Calu3 (cell line): ENCODE data around the gene MYO1G. TPM values are rescaled to one million over a fixed set of nuclear protein-coding genes. Genes with fewer than 3 reads are reported as not detected.

Experiments
- BruUV-seq: library from RNA; stranded (reverse); fragments of 400-500 nt; replicated peaks from 2 replicates; lab custom pipeline; 2021; lab: Mats Ljungman, UMichigan
- CTCF ChIA-PET: fragments of 300-600 bp; sonication (Branson Sonifier 250); formaldehyde crosslinking; loops from one replicate; lab custom pipeline; 2022; ENCODE audit warnings: antibody characterized with exemption; lab: Charles Lee
- DNase-seq: peaks from one replicate; pipeline ENCODE4 v3.0.0; 2022
- H3K27ac Mint-ChIP-seq: one replicate; pipeline ENCODE4 v1.8.0; 2022; ENCODE audit warnings: mixed read lengths; ENCODE audit not compliant: unreplicated experiment
- H3K27me3 Mint-ChIP-seq: one replicate; pipeline ENCODE4 v1.8.0; 2022; ENCODE audit warnings: mixed read lengths; ENCODE audit not compliant: unreplicated experiment
- H3K36me3 Mint-ChIP-seq: one replicate; pipeline ENCODE4 v1.8.0; 2022; ENCODE audit warnings: mild to moderate bottlenecking, moderate library complexity, mixed read lengths; ENCODE audit not compliant: insufficient read depth, unreplicated experiment
- H3K4me1 Mint-ChIP-seq: one replicate; pipeline ENCODE4 v1.8.0; 2022; ENCODE audit warnings: mild to moderate bottlenecking, low read depth, mixed read lengths; ENCODE audit not compliant: unreplicated experiment
- H3K4me3 Mint-ChIP-seq: one replicate; pipeline ENCODE4 v1.8.0; 2022; ENCODE audit warnings: mild to moderate bottlenecking, low read depth, moderate library complexity, mixed read lengths; ENCODE audit not compliant: unreplicated experiment
- H3K9me3 Mint-ChIP-seq: one replicate; pipeline ENCODE4 v1.8.0; 2022; ENCODE audit warnings: low read depth, mixed read lengths; ENCODE audit not compliant: unreplicated experiment
- CTCF ChIP-seq: fragments of 200-600 bp; IDR thresholded peaks from one replicate; pipeline ENCODE4 v1.8.0; 2022; ENCODE audit warnings: antibody characterized with exemption; ENCODE audit not compliant: unreplicated experiment
- intact Hi-C: fragments of 100-400 bp; cut with micrococcal nuclease; formaldehyde crosslinking; loops from one replicate; pipeline ENCODE4 v1.10.0; 2022; ENCODE audit not compliant: unreplicated experiment
- total RNA-seq: library from RNA; stranded (reverse); gene quantifications from 2 replicates; pipeline ENCODE4 v1.2.3, GENCODE V29; 2022

The MYO1G gene
- total RNA-seq, 1 experiment from 2014 or later = 0.33 TPM

- no TSS peak for BruUV-seq
- H3K27me3 Mint-ChIP-seq = no peaks in the 10 kb centered on the region
- DNase-seq = no peak
- H3K9me3 Mint-ChIP-seq = peaks cover 2% of the 10 kb centered on the region
- intact Hi-C loops = no loop called here
- no peak overlapping the region for H3K4me3 Mint-ChIP-seq
- no peak for TF ChIP-seq CTCF
- CTCF ChIA-PET = interaction anchor here (5.0 kb wide), 1 partner anchor 10 kb away, joined by 30 read pairs; no protein-coding TSS in a partner anchor
- H3K27ac Mint-ChIP-seq = no peak overlapping the region
- H3K36me3 Mint-ChIP-seq = peaks cover 85% of the 10 kb centered on the region
- peaks cover 42% of the 10 kb centered on the region for H3K4me1 Mint-ChIP-seq
These were observed 4.2 kb upstream of the MYO1G start for GRCh38 chr7:44982970-44983369.

GRCh38 chr7:44982535-44982923, 3.7 kb upstream of the MYO1G start:
- TF ChIP-seq CTCF = no peak
- CTCF ChIA-PET = interaction anchor here (0.6 to 5.0 kb wide), 3 partner anchors 9 to 53 kb away, joined by 4 to 30 read pairs (median 5); no protein-coding TSS in a partner anchor
- Mint-ChIP-seq H3K36me3 (peaks cover 81% of the 10 kb centered on the region), H3K9me3 (no peaks in the 10 kb centered on the region), H3K27me3 (no peaks in the 10 kb centered on the region), H3K27ac (no peak overlapping the region), H3K4me3 (no peak overlapping the region), H3K4me1 (peaks cover 42% of the 10 kb centered on the region)
- intact Hi-C loops = no loop called here
- BruUV-seq = no TSS peak
- DNase-seq = no peak

- Mint-ChIP-seq H3K27ac (no peak overlapping the region), H3K4me3 (no peak overlapping the region), H3K27me3 (no peaks in the 10 kb centered on the region), H3K4me1 (peaks cover 33% of the 10 kb centered on the region), H3K9me3 (no peaks in the 10 kb centered on the region), H3K36me3 (peaks cover 67% of the 10 kb centered on the region)
- DNase-seq = no peak
- CTCF ChIA-PET = interaction anchor here (0.6 to 0.7 kb wide), 3 partner anchors 13 to 1642 kb away, joined by 3 to 4 read pairs (median 3); no protein-coding TSS in a partner anchor
- no TSS peak for BruUV-seq
- intact Hi-C loops = no loop called here
- no peak for TF ChIP-seq CTCF
These were observed 2.4 kb upstream of the MYO1G start for GRCh38 chr7:44981035-44981706.

GRCh38 chr7:44980393-44981034, 1.7 kb upstream of the MYO1G start:
- intact Hi-C loops = no loop called here

More at GRCh38 chr7:44980393-44981034, 1.7 kb upstream of the MYO1G start:
- peaks cover 33% of the 10 kb centered on the region for H3K4me1 Mint-ChIP-seq
- DNase-seq = no peak
- H3K9me3 Mint-ChIP-seq = no peaks in the 10 kb centered on the region
- no peaks in the 10 kb centered on the region for H3K27me3 Mint-ChIP-seq
- no peak overlapping the region for H3K4me3 Mint-ChIP-seq
- TF ChIP-seq CTCF = no peak
- CTCF ChIA-PET = no interaction called here
- no TSS peak for BruUV-seq
- H3K36me3 Mint-ChIP-seq = peaks cover 61% of the 10 kb centered on the region
- no peak overlapping the region for H3K27ac Mint-ChIP-seq
